HepG2 (cell line): Measurements from ENCODE around the gene MED12L. TPM values are rescaled to one million over a fixed set of nuclear protein-coding genes. Genes with fewer than 3 reads are reported as not detected.

Experiments
- ATRX ChIP-seq: sonication (generic); formaldehyde crosslinking; IDR thresholded peaks from 2 replicates; pipeline ENCODE4 v1.4.0; 2020; ENCODE audit warnings: missing genetic modification reagents, borderline replicate concordance
- BCL6 ChIP-seq: IDR thresholded peaks from 2 replicates; pipeline ENCODE4 v1.6.1; 2016; ENCODE audit warnings: missing genetic modification reagents, missing compliant biosample characterization
- GLMP ChIP-seq: sonication (generic); formaldehyde crosslinking; IDR thresholded peaks from 2 replicates; pipeline ENCODE4 v1.9.0; 2021; ENCODE audit warnings: missing genetic modification reagents, mild to moderate bottlenecking, borderline replicate concordance
- GZF1 ChIP-seq: sonication (generic); formaldehyde crosslinking; IDR thresholded peaks from 2 replicates; pipeline ENCODE4 v1.5.1; 2020; ENCODE audit warnings: mild to moderate bottlenecking, missing genetic modification reagents
- ISX ChIP-seq: sonication (generic); formaldehyde crosslinking; conservative IDR thresholded peaks from 2 replicates; pipeline ENCODE4 v1.5.0; 2020; ENCODE audit warnings: missing genetic modification reagents
- POLR2AphosphoS2 ChIP-seq: IDR thresholded peaks from 2 replicates; pipeline ENCODE4 v1.6.1; 2011; ENCODE audit warnings: low read depth, low read length, improper control_type of control experiment
- PRMT3 ChIP-seq: sonication (generic); formaldehyde crosslinking; IDR thresholded peaks from 2 replicates; pipeline ENCODE4 v1.8.1; 2022; ENCODE audit warnings: low read depth, mild to moderate bottlenecking, moderate library complexity, missing genetic modification reagents, borderline replicate concordance
- RBM22 ChIP-seq: fragments of 200-400 bp; formaldehyde crosslinking; optimal IDR thresholded peaks from 2 replicates; pipeline ENCODE3; 2017; ENCODE audit warnings: mild to moderate bottlenecking, low read length, moderate library complexity
- TCF12 ChIP-seq, 2 experiments: fragments of 450-650 bp in 1 of 2; sonication (generic) in 1 of 2; formaldehyde crosslinking in 1 of 2; IDR thresholded peaks; 2 replicates each; pipeline versions ENCODE4 v1.6.1 to v1.8.0; 2017 to 2022; ENCODE audit warnings: antibody characterized with exemption in 1 of 2, mild to moderate bottlenecking in 1 of 2, missing genetic modification reagents in 1 of 2, moderate library complexity in 1 of 2
- ZIK1 ChIP-seq: sonication (generic); formaldehyde crosslinking; IDR thresholded peaks from 2 replicates; pipeline ENCODE4 v1.5.0; 2020; ENCODE audit warnings: mild to moderate bottlenecking, low read depth, missing genetic modification reagents, borderline replicate concordance
- ZNF333 ChIP-seq: sonication (generic); formaldehyde crosslinking; IDR thresholded peaks from 2 replicates; pipeline ENCODE4 v1.4.0; 2020; ENCODE audit warnings: mild to moderate bottlenecking, missing genetic modification reagents, borderline replicate concordance
- ZNF572 ChIP-seq: sonication (generic); formaldehyde crosslinking; IDR thresholded peaks from 2 replicates; pipeline ENCODE4 v1.5.1; 2020; ENCODE audit warnings: mild to moderate bottlenecking, missing genetic modification reagents
- polyA plus RNA-seq, 8 experiments: library from polyadenylated mRNA; depleted of rRNA in 3 of 8; stranded (reverse) in 7 of 8; unstranded in 1 of 8; fragments of >200 nt; fragmentation: Illumina TruSeq in 4 of 8; extraction: Trizol in 4 of 8; gene quantifications; 2 replicates each; pipeline versions ENCODE4 v1.2.1 to v1.2.3, GENCODE V29; 2011 to 2016; ENCODE audit warnings: low read depth in 4 of 8, missing spikeins in 1 of 8, mixed read lengths in 1 of 8; ENCODE audit not compliant: insufficient read depth in 1 of 8
- total RNA-seq, 5 experiments: library from RNA; depleted of rRNA; stranded (reverse); fragments of >200 nt; fragmentation: Illumina TruSeq; extraction: Trizol; gene quantifications; 2 replicates each; pipeline ENCODE4 v1.2.3, GENCODE V29; 2016; ENCODE audit warnings: low read depth in 1 of 5
- TF ChIP-seq, protein P1 (sequence below): sonication (generic); formaldehyde crosslinking; IDR thresholded peaks from 2 replicates; pipeline ENCODE4 v1.8.0; 2022; ENCODE audit warnings: missing genetic modification reagents, mild to moderate bottlenecking, moderate library complexity, borderline replicate concordance
- TF ChIP-seq, protein P2 (sequence below): sonication (generic); formaldehyde crosslinking; IDR thresholded peaks from 2 replicates; pipeline ENCODE4 v1.5.0; 2020; ENCODE audit warnings: missing genetic modification reagents
- TF ChIP-seq, protein P3 (sequence below): sonication (generic); formaldehyde crosslinking; IDR thresholded peaks from 2 replicates; pipeline ENCODE4 v1.4.0; 2020; ENCODE audit warnings: missing genetic modification reagents, borderline replicate concordance
- TF ChIP-seq, protein P4 (sequence below): sonication (generic); formaldehyde crosslinking; conservative IDR thresholded peaks from 2 replicates; pipeline ENCODE4 v1.4.0; 2020; ENCODE audit warnings: missing genetic modification reagents

Gene MED12L
- total and polyA plus RNA-seq, 2 of the 13 experiments (the other 11 are each of a cell fraction or from before 2014, with no cell fraction given) = 0.07 to 0.64 TPM

DNA sequence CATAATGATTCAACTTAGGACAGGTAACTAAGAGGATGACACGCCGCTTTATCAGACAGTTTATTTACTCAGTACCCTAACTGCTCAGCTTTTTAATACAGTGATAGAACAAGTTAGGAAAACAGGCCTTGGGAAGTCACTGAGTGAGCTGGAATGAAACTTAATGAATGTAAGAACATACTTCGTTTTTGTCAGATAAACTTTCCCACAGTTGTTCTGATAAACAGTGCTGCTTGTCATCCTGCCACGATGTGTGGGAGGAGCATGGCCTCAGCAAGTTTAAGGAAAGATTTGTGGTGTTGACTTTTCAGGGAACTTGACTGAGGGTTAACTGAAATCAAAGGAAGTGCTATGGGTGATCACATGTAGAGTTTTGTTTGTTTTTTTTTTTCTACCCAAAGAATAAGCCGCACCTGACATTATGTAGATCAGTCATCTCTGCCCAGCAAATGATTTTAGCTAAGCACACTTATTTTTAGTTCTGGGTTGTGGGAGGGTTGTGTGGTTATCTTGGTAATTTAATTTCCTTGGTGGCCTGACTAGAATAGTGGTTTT, 198.5 kb downstream of the MED12L start (continued):
- no peak for TF ChIP-seq GLMP (CRISPR knock-in tag)
- TF ChIP-seq, protein P1, sequence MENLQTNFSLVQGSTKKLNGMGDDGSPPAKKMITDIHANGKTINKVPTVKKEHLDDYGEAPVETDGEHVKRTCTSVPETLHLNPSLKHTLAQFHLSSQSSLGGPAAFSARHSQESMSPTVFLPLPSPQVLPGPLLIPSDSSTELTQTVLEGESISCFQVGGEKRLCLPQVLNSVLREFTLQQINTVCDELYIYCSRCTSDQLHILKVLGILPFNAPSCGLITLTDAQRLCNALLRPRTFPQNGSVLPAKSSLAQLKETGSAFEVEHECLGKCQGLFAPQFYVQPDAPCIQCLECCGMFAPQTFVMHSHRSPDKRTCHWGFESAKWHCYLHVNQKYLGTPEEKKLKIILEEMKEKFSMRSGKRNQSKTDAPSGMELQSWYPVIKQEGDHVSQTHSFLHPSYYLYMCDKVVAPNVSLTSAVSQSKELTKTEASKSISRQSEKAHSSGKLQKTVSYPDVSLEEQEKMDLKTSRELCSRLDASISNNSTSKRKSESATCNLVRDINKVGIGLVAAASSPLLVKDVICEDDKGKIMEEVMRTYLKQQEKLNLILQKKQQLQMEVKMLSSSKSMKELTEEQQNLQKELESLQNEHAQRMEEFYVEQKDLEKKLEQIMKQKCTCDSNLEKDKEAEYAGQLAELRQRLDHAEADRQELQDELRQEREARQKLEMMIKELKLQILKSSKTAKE (CRISPR knock-in tag) = no peak
- peak; percentile 86 for TF ChIP-seq BCL6 (CRISPR knock-in tag)
- TF ChIP-seq POLR2AphosphoS2 = no peak
- no peak for TF ChIP-seq RBM22
- TF ChIP-seq ZIK1 (CRISPR knock-in tag) = no peak
- no peak for TF ChIP-seq ISX
- TF ChIP-seq, protein P2, sequence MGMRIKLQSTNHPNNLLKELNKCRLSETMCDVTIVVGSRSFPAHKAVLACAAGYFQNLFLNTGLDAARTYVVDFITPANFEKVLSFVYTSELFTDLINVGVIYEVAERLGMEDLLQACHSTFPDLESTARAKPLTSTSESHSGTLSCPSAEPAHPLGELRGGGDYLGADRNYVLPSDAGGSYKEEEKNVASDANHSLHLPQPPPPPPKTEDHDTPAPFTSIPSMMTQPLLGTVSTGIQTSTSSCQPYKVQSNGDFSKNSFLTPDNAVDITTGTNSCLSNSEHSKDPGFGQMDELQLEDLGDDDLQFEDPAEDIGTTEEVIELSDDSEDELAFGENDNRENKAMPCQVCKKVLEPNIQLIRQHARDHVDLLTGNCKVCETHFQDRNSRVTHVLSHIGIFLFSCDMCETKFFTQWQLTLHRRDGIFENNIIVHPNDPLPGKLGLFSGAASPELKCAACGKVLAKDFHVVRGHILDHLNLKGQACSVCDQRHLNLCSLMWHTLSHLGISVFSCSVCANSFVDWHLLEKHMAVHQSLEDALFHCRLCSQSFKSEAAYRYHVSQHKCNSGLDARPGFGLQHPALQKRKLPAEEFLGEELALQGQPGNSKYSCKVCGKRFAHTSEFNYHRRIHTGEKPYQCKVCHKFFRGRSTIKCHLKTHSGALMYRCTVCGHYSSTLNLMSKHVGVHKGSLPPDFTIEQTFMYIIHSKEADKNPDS (CRISPR knock-in tag) = no peak
- TF ChIP-seq GZF1 = no peak
- no peak for TF ChIP-seq ZNF333 (CRISPR knock-in tag)
- no peak for TF ChIP-seq TCF12 (IDR thresholded peaks at IDR 0.05)
- no peak for TF ChIP-seq TCF12 (CRISPR knock-in tag; IDR thresholded peaks at IDR 0.05)
- no peak for TF ChIP-seq ZNF572 (CRISPR knock-in tag)
- no peak for TF ChIP-seq ATRX (CRISPR knock-in tag)
- no peak for TF ChIP-seq PRMT3 (CRISPR knock-in tag)
- TF ChIP-seq, protein P3, sequence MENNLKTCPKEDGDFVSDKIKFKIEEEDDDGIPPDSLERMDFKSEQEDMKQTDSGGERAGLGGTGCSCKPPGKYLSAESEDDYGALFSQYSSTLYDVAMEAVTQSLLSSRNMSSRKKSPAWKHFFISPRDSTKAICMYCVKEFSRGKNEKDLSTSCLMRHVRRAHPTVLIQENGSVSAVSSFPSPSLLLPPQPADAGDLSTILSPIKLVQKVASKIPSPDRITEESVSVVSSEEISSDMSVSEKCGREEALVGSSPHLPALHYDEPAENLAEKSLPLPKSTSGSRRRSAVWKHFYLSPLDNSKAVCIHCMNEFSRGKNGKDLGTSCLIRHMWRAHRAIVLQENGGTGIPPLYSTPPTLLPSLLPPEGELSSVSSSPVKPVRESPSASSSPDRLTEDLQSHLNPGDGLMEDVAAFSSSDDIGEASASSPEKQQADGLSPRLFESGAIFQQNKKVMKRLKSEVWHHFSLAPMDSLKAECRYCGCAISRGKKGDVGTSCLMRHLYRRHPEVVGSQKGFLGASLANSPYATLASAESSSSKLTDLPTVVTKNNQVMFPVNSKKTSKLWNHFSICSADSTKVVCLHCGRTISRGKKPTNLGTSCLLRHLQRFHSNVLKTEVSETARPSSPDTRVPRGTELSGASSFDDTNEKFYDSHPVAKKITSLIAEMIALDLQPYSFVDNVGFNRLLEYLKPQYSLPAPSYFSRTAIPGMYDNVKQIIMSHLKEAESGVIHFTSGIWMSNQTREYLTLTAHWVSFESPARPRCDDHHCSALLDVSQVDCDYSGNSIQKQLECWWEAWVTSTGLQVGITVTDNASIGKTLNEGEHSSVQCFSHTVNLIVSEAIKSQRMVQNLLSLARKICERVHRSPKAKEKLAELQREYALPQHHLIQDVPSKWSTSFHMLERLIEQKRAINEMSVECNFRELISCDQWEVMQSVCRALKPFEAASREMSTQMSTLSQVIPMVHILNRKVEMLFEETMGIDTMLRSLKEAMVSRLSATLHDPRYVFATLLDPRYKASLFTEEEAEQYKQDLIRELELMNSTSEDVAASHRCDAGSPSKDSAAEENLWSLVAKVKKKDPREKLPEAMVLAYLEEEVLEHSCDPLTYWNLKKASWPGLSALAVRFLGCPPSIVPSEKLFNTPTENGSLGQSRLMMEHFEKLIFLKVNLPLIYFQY (CRISPR knock-in tag) = 0 out of 2 replicates have a peak, but pooled peaks have one; percentile 26
- TF ChIP-seq, protein P4, sequence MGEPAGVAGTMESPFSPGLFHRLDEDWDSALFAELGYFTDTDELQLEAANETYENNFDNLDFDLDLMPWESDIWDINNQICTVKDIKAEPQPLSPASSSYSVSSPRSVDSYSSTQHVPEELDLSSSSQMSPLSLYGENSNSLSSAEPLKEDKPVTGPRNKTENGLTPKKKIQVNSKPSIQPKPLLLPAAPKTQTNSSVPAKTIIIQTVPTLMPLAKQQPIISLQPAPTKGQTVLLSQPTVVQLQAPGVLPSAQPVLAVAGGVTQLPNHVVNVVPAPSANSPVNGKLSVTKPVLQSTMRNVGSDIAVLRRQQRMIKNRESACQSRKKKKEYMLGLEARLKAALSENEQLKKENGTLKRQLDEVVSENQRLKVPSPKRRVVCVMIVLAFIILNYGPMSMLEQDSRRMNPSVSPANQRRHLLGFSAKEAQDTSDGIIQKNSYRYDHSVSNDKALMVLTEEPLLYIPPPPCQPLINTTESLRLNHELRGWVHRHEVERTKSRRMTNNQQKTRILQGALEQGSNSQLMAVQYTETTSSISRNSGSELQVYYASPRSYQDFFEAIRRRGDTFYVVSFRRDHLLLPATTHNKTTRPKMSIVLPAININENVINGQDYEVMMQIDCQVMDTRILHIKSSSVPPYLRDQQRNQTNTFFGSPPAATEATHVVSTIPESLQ = no peak
